HL-60 (cell line): ENCODE results near the gene CYP2A6.
A peak's percentile ranks its signal among the peaks of the same experiment; 100 is the strongest.

Experiments used
- DNase-seq, 2 experiments: peaks; one replicate each; pipeline ENCODE4 v3.0.0-alpha.2; 2010 to 2020; ENCODE audit warnings: low read depth in 1 of 2, low spot score in 1 of 2
- H3K27ac ChIP-seq: fragments of 250-450 bp; sonication (Bioruptor Pico); replicated peaks from 2 replicates; pipeline ENCODE4 v1.5.1; 2020; ENCODE audit warnings: mild to moderate bottlenecking, moderate library complexity
- H3K27me3 ChIP-seq: fragments of 250-450 bp; sonication (Bioruptor Pico); 2 replicates; pipeline ENCODE4 v1.5.1; 2021; ENCODE audit warnings: mild to moderate bottlenecking, moderate library complexity; ENCODE audit not compliant: insufficient read depth, poor library complexity, severe bottlenecking
- H3K4me3 ChIP-seq: replicated peaks from 2 replicates; pipeline ENCODE4 v1.5.1; 2011; ENCODE audit warnings: mild to moderate bottlenecking, control low read depth, low read length; ENCODE audit not compliant: insufficient read depth
- CTCF ChIP-seq: IDR thresholded peaks from one replicate; pipeline ENCODE4 v1.5.1; 2011; ENCODE audit warnings: low read length, control low read depth, inconsistent platforms; ENCODE audit not compliant: insufficient read depth
- GABPA ChIP-seq: IDR thresholded peaks from 2 replicates; pipeline ENCODE4 v1.6.1; 2012; ENCODE audit warnings: low read depth
- POLR2AphosphoS5 ChIP-seq: IDR thresholded peaks from 2 replicates; pipeline ENCODE4 v1.6.1; 2012; ENCODE audit warnings: low read depth
- SPI1 ChIP-seq: IDR thresholded peaks from 2 replicates; pipeline ENCODE4 v1.6.1; 2012; ENCODE audit warnings: low read depth, mild to moderate bottlenecking, borderline replicate concordance
- TF ChIP-seq, protein P1 (sequence below): IDR thresholded peaks from 2 replicates; pipeline ENCODE4 v1.6.1; 2012; ENCODE audit warnings: low read depth; ENCODE audit not compliant: insufficient replicate concordance

Gene CYP2A6

DNA sequence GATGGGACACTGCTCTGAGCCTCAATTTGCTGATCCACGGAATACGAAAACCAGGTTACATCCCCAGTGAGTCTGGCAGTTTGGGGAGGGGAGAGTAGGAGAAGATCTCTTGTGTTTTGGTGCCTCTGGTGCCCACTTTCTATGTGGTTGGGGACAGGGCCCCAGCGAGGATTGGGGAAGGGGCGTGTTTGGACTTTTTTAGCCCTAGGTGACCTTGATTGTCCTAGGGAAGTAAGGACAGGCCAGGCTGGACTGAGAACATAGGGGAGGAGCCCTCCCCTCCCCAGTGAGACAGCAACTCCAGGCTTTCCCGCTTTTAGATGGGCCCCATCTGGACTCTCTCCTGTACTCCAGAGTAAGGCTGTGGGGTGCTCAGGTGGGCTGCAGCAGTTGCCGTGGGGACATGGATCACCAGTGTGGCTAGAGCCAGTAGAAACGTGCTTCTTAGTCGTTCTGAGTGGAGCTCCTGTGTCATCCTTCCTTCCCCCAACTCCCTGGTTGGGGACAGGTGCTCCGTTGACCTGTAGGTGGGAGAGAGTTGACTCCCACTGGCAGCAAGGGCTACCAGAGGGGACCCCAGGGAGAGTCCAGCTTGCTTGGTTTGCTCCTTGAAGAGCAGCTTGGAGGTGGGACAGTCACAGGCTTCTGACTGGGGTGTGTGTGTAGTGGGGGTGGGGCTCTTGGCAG lies 46.9 kb downstream of the CYP2A6 start:
- peak overlapping the region; percentile 49 for H3K27ac ChIP-seq
- TF ChIP-seq, protein P1, sequence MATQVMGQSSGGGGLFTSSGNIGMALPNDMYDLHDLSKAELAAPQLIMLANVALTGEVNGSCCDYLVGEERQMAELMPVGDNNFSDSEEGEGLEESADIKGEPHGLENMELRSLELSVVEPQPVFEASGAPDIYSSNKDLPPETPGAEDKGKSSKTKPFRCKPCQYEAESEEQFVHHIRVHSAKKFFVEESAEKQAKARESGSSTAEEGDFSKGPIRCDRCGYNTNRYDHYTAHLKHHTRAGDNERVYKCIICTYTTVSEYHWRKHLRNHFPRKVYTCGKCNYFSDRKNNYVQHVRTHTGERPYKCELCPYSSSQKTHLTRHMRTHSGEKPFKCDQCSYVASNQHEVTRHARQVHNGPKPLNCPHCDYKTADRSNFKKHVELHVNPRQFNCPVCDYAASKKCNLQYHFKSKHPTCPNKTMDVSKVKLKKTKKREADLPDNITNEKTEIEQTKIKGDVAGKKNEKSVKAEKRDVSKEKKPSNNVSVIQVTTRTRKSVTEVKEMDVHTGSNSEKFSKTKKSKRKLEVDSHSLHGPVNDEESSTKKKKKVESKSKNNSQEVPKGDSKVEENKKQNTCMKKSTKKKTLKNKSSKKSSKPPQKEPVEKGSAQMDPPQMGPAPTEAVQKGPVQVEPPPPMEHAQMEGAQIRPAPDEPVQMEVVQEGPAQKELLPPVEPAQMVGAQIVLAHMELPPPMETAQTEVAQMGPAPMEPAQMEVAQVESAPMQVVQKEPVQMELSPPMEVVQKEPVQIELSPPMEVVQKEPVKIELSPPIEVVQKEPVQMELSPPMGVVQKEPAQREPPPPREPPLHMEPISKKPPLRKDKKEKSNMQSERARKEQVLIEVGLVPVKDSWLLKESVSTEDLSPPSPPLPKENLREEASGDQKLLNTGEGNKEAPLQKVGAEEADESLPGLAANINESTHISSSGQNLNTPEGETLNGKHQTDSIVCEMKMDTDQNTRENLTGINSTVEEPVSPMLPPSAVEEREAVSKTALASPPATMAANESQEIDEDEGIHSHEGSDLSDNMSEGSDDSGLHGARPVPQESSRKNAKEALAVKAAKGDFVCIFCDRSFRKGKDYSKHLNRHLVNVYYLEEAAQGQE, result no peak
- TF ChIP-seq POLR2AphosphoS5 (no peak), CTCF (no peak), GABPA (no peak), SPI1 (no peak)
- DNase-seq, result no peak
- peak overlapping the region; percentile 7 for H3K4me3 ChIP-seq
- no peaks in the 10 kb centered on the region for H3K27me3 ChIP-seq

GRCh38 chr19:40802300-40803169 lies 47.7 kb downstream of the CYP2A6 start:
- DNase-seq, result peak in 1 of 2 experiments; percentile 72
- TF ChIP-seq CTCF (no peak), GABPA (no peak), SPI1 (peak; percentile 51; the same call in 1 of the 2 replicates), POLR2AphosphoS5 (no peak)
- TF ChIP-seq, protein P1, result no peak
- peak overlapping the region; percentile 49 for H3K27ac ChIP-seq
- peak overlapping the region; percentile 23 for H3K4me3 ChIP-seq
- no peaks in the 10 kb centered on the region for H3K27me3 ChIP-seq

DNA sequence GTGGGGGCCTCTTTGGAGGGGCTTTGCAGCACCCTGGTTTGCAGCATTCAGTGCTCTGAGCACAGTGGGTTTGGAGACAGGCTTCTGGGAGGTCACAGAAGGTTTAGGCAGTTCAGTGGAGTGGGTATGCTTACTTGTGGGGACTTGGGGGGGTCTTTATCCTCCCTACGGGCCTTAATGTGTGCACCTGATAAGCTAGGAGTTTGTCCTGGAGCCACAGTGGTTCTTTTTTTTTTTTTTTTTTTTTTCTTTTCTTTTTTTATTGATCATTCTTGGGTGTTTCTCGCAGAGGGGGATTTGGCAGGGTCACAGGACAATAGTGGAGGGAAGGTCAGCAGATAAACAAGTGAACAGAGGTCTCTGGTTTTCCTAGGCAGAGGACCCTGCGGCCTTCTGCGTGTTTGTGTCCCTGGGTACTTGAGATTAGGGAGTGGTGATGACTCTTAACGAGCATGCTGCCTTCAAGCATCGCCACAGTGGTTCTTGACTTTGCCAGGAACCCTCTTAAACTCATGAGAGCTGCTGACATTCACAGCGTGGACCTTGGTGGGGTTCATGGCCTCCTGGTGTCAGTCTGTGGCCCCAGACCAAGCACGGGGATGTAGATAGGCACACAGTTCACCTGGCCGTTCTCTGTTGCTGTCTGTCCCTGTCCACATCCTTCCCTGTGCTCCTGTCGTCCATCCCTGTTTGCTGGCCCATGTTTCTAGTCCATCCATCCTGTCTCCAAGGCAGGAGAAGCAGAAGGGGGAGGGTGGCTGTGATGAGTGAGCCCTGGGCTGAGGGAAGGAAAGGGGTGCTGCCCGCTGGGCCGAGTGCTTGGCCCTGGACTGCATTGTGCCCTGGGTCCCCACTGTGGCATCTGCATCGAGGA lies 48.6 kb downstream of the CYP2A6 start:
- Histone ChIP-seq H3K4me3 (no peak overlapping the region; the same call in 1 of the 2 replicates), H3K27me3 (no peaks in the 10 kb centered on the region), H3K27ac (peak overlapping the region; percentile 36)
- no peak for DNase-seq
- TF ChIP-seq POLR2AphosphoS5 (peak; percentile 30; the same call in 1 of the 2 replicates), CTCF (no peak), GABPA (no peak)
- TF ChIP-seq, protein P1, result no peak
